Mammary epithelial cell (primary cell): ENCODE measurements around the gene NEK10.

Experiments used
- EZH2 ChIP-seq: IDR thresholded peaks from 2 replicates; pipeline ENCODE4 v1.6.1; 2012; ENCODE audit warnings: low read length, inconsistent platforms, borderline replicate concordance
- TF ChIP-seq, protein P1 (sequence below), 2 donors: IDR thresholded peaks in 1 of 2; conservative IDR thresholded peaks in 1 of 2; 2 replicates each; pipeline ENCODE4 v1.5.1; 2011 to 2012; ENCODE audit warnings: inconsistent platforms in 2 of 2, low read length in 2 of 2, mild to moderate bottlenecking in 2 of 2, control low read depth in 1 of 2, low read depth in 1 of 2; ENCODE audit not compliant: insufficient read depth in 1 of 2; ENCODE audit errors: extremely low read depth in 1 of 2

DNA sequence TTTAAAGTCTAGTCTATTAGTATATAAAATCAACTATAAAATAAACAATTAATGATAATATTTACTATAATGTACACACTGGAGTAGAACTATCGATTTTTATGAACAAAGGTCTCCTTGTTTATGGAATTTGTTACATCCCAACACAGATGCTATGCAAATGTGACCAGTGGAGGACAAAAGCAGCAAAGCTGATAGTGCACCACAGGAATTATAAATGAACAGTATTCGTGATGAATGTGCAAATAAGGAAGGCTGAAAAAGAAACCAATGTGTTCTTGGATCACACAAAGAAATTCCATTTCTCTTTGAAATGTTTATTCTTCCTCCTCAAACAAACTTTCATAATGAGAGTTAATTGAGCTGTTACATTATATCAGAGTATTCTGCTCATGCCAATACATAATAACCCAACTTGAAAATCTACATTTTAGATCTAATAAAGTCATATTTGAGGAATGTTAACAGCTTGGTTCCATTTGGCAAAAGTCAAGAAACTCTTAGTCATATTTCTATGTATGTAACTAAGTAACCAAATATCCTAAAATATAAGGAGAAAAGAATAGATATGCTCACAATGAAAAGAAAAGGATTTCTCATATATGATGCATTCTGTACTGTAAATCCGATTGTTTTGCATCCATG is 79.3 kb downstream of the NEK10 start:
- TF ChIP-seq, protein P1, sequence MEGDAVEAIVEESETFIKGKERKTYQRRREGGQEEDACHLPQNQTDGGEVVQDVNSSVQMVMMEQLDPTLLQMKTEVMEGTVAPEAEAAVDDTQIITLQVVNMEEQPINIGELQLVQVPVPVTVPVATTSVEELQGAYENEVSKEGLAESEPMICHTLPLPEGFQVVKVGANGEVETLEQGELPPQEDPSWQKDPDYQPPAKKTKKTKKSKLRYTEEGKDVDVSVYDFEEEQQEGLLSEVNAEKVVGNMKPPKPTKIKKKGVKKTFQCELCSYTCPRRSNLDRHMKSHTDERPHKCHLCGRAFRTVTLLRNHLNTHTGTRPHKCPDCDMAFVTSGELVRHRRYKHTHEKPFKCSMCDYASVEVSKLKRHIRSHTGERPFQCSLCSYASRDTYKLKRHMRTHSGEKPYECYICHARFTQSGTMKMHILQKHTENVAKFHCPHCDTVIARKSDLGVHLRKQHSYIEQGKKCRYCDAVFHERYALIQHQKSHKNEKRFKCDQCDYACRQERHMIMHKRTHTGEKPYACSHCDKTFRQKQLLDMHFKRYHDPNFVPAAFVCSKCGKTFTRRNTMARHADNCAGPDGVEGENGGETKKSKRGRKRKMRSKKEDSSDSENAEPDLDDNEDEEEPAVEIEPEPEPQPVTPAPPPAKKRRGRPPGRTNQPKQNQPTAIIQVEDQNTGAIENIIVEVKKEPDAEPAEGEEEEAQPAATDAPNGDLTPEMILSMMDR (conservative IDR thresholded peaks at IDR 0.05 in 1 of 2, IDR thresholded peaks at IDR 0.05 in 1 of 2; ENCODE audit: extremely low read depth in 1 of 2, insufficient read depth in 1 of 2, low read depth in 1 of 2, low read length in 2 of 2): no peak
- no peak for TF ChIP-seq EZH2
